HepG2 (cell line): ENCODE results near the gene UBE2R2. TPM values are rescaled to one million over a fixed set of nuclear protein-coding genes. Genes with fewer than 3 reads are reported as not detected.

Experiments used
- ATAC-seq: fragments of 200-7000 bp; cut with Tn5 transposase; 3 replicates; pipeline ENCODE4 v1.9.1; 2020; ENCODE audit warnings: mild to moderate bottlenecking, moderate library complexity
- BruUV-seq: library from RNA; stranded (reverse); fragments of 400-500 nt; replicated peaks from 2 replicates; lab custom pipeline; 2021; lab: Mats Ljungman, UMichigan
- CTCF ChIA-PET: fragments of 300-600 bp; formaldehyde crosslinking; extraction: SDS; loops from one replicate; lab custom pipeline; 2021; ENCODE audit warnings: low total read pairs, inconsistent platforms, low intra/inter-chr PET ratio; lab: Yijun Ruan, JAX
- POLR2A ChIA-PET: fragments of 350-600 bp; sonication (Branson Sonifier 250); formaldehyde crosslinking; loops from one replicate; lab custom pipeline; 2020; ENCODE audit warnings: antibody characterized with exemption, inconsistent platforms; lab: Yijun Ruan, JAX
- DNase-seq: peaks from one replicate; pipeline ENCODE4 v3.0.0-alpha.2; 2015; ENCODE audit warnings: low spot score
- FAIRE-seq: peaks from 3 replicates; lab custom pipeline; 2011; peaks lifted over from hg19 to GRCh38; lab: Jason Lieb, UNC
- H2AFZ ChIP-seq: one replicate; pipeline ENCODE4 v1.6.1; 2011; ENCODE audit warnings: low read length, inconsistent platforms
- H3K27ac ChIP-seq: fragments of 300-600 bp; 3 replicates; pipeline ENCODE4 v1.8.0; 2011; ENCODE audit warnings: mixed run types, mild to moderate bottlenecking, mixed read lengths, low read length, inconsistent platforms; ENCODE audit not compliant: insufficient read depth; ENCODE audit errors: extremely low read length
- H3K27me3 ChIP-seq, 2 experiments: fragments of 200-600 bp in 1 of 2; 2 replicates in 1 of 2; 3 replicates in 1 of 2; pipeline versions ENCODE4 v1.6.0 to v1.8.0; 2011; ENCODE audit warnings: low read length in 2 of 2, mild to moderate bottlenecking in 2 of 2, moderate library complexity in 2 of 2, inconsistent platforms in 1 of 2; ENCODE audit not compliant: insufficient read depth in 2 of 2, control insufficient read depth in 1 of 2
- H3K36me3 ChIP-seq, 2 experiments: fragments of 200-600 bp in 1 of 2; replicated peaks in 1 of 2; 2 replicates in 1 of 2; 3 replicates in 1 of 2; pipeline versions ENCODE4 v1.5.1 to v1.8.0; 2011; ENCODE audit warnings: low read length in 2 of 2, inconsistent platforms in 1 of 2; ENCODE audit not compliant: insufficient read depth in 2 of 2, control insufficient read depth in 1 of 2
- H3K4me1 ChIP-seq: 2 replicates; pipeline ENCODE4 v1.5.1; 2012; ENCODE audit warnings: low read length, inconsistent platforms; ENCODE audit not compliant: insufficient read depth
- H3K4me2 ChIP-seq: 2 replicates; pipeline ENCODE4 v1.6.0; 2011; ENCODE audit warnings: low read depth, low read length, inconsistent platforms
- H3K4me3 ChIP-seq, 3 experiments: fragments of 200-600 bp in 1 of 3; sonication (generic), shearing (Covaris generic) in 1 of 3; replicated peaks in 1 of 3; 2 replicates each; pipeline ENCODE4 v1.5.1; 2011 to 2016; ENCODE audit warnings: low read length in 3 of 3, inconsistent platforms in 2 of 3, low read depth in 2 of 3, mild to moderate bottlenecking in 2 of 3, control low read depth in 1 of 3, mixed read lengths in 1 of 3; ENCODE audit not compliant: insufficient read depth in 1 of 3
- H3K79me2 ChIP-seq: one replicate; pipeline ENCODE4 v1.6.1; 2011; ENCODE audit warnings: low read length, inconsistent platforms; ENCODE audit not compliant: insufficient read depth
- H3K9ac ChIP-seq: 2 replicates; pipeline ENCODE4 v1.6.0; 2011; ENCODE audit warnings: mild to moderate bottlenecking, low read depth, low read length, inconsistent platforms; ENCODE audit not compliant: insufficient read depth
- H3K9me3 ChIP-seq: 2 replicates; pipeline ENCODE4 v1.5.1; 2012; ENCODE audit warnings: mild to moderate bottlenecking, low read length
- H4K20me1 ChIP-seq: 2 replicates; pipeline ENCODE4 v1.6.0; 2011; ENCODE audit warnings: inconsistent platforms, mild to moderate bottlenecking, low read length, moderate library complexity; ENCODE audit not compliant: insufficient read depth
- BCL6 ChIP-seq: IDR thresholded peaks from 2 replicates; pipeline ENCODE4 v1.6.1; 2016; ENCODE audit warnings: missing genetic modification reagents, missing compliant biosample characterization
- MAFF ChIP-seq: IDR thresholded peaks from 2 replicates; pipeline ENCODE4 v1.6.1; 2011; ENCODE audit warnings: low read depth, low read length, improper control_type of control experiment
- MAFK ChIP-seq, 2 experiments: IDR thresholded peaks in 1 of 2; conservative IDR thresholded peaks in 1 of 2; 2 replicates each; pipeline ENCODE4 v1.6.1; 2011; ENCODE audit warnings: improper control_type of control experiment in 2 of 2, low read length in 2 of 2
- THYN1 ChIP-seq: sonication (generic); formaldehyde crosslinking; IDR thresholded peaks from 2 replicates; pipeline ENCODE4 v1.8.1; 2023; ENCODE audit warnings: low read depth, mild to moderate bottlenecking, moderate library complexity, missing genetic modification reagents, borderline replicate concordance
- ZNF484 ChIP-seq: sonication (generic); formaldehyde crosslinking; IDR thresholded peaks from 2 replicates; pipeline ENCODE4 v1.5.1; 2020; ENCODE audit warnings: mild to moderate bottlenecking, low read depth, missing genetic modification reagents, borderline replicate concordance
- WGBS: methylation state at CpG from one replicate; pipeline ENCODE4 v1.1.6; 2017; ENCODE audit warnings: low lambda C conversion rate; 5-methylcytosine and 5-hydroxymethylcytosine counted together
- in situ Hi-C: cut with HindIII; loops from 2 replicates; pipeline ENCODE4 v1.10.0; 2017; ENCODE audit warnings: low pct_unique_long_range_greater_than_20kb; ENCODE audit not compliant: extremely low pct_ligation_motif_present
- intact Hi-C: fragments of 100-400 bp; cut with micrococcal nuclease; formaldehyde crosslinking; loops from one replicate; pipeline ENCODE4 v1.10.0; 2022; ENCODE audit not compliant: unreplicated experiment
- polyA plus RNA-seq, 8 experiments: library from polyadenylated mRNA; depleted of rRNA in 3 of 8; stranded (reverse) in 7 of 8; unstranded in 1 of 8; fragments of >200 nt; fragmentation: Illumina TruSeq in 4 of 8; extraction: Trizol in 4 of 8; gene quantifications; 2 replicates each; pipeline versions ENCODE4 v1.2.1 to v1.2.3, GENCODE V29; 2011 to 2016; ENCODE audit warnings: low read depth in 4 of 8, missing spikeins in 1 of 8, mixed read lengths in 1 of 8; ENCODE audit not compliant: insufficient read depth in 1 of 8
- total RNA-seq, 5 experiments: library from RNA; depleted of rRNA; stranded (reverse); fragments of >200 nt; fragmentation: Illumina TruSeq; extraction: Trizol; gene quantifications; 2 replicates each; pipeline ENCODE4 v1.2.3, GENCODE V29; 2016; ENCODE audit warnings: low read depth in 1 of 5

The UBE2R2 gene
- total and polyA plus RNA-seq, 2 of the 13 experiments (the other 11 are each of a cell fraction or from before 2014, with no cell fraction given): 14.8 to 20.9 TPM

DNA sequence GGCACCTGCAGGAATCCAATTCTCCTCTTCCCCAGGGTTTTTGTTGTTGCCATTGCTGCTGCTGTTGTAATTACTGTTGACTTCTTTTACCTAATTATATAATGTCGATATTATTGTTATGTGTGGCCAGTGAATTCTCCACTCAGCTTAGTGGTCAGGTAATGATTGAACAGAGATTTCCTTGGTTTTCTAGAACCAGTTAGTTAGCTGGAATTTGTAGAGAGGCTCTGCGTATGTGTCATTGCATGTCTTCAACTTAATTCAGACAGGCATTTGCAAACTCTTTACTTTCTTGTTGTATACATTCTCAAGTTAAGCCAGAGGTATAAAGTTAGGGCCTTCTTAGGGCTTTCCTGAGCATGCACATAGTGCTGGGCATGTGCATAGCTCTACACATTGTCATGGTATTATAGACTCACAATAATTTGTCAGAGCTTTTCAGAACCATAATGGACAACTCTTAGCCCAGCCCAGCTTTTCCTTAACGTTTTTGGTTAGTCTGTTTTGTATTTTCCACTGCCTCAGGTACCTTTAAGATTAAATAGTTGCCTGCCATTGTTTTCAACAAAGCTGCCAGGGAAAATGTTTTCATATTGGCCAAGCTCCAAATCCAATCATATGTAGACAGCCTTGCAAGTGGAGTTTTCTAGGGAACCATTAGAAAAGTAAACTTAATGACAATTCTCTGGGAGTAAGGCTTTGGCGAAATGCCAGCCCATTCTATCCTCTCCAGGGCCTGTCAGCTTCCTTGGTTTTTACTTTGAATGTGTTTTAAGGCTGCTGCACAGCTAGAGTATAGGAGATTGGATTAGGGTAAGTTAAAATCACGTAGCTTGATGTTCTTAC is 68.1 kb downstream of the UBE2R2 start:
- Histone ChIP-seq H3K9ac (no peak overlapping the region), H4K20me1 (peaks cover 24% of the 10 kb centered on the region), H3K4me3 (no peak overlapping the region), H3K27me3 (no peaks in the 10 kb centered on the region), H3K9me3 (no peaks in the 10 kb centered on the region), H3K4me1 (peaks cover 18% of the 10 kb centered on the region), H3K79me2 (peaks cover 69% of the 10 kb centered on the region), H3K27ac (no peak overlapping the region), H3K36me3 (peaks cover 3 to 12% of the 10 kb centered on the region in 2 experiments; a peak in 4 of 5 replicates), H2AFZ (no peak overlapping the region)
- ATAC-seq: no peak
- 80% methylated on average over 5 of the region's 5 CpGs for WGBS
- CTCF ChIA-PET: no interaction called here
- POLR2A ChIA-PET: no interaction called here
- in situ Hi-C loops (no loop called here), intact Hi-C loops (no loop called here)
- no peak for FAIRE-seq
- BruUV-seq: no TSS peak
- no peak for DNase-seq
- peak; percentile 31; the same call in 1 of the 2 replicates for TF ChIP-seq BCL6 (CRISPR knock-in tag)
- no peak for TF ChIP-seq ZNF484 (CRISPR knock-in tag)
- TF ChIP-seq, all 625 proteins: peak for 1
- H3K4me2 ChIP-seq: no peak overlapping the region

GRCh38 chr9:33885948-33886347 is 69.0 kb downstream of the UBE2R2 start:
- TF ChIP-seq MAFK (conservative IDR thresholded peaks at IDR 0.05 in 1 of 2, IDR thresholded peaks at IDR 0.05 in 1 of 2; ENCODE audit: low read length in 2 of 2): peak; percentile 94 to 97
- peak; percentile 96 for TF ChIP-seq MAFF
- TF ChIP-seq THYN1 (CRISPR knock-in tag): no peak
- TF ChIP-seq, all 625 proteins: peak for 2
- Histone ChIP-seq H3K9me3 (no peaks in the 10 kb centered on the region), H3K4me1 (peaks cover 18% of the 10 kb centered on the region), H3K4me3 (no peak overlapping the region), H3K79me2 (peaks cover 62% of the 10 kb centered on the region), H3K9ac (no peak overlapping the region), H2AFZ (no peak overlapping the region), H3K27me3 (no peaks in the 10 kb centered on the region), H3K4me2 (no peak overlapping the region), H3K36me3 (peaks cover 3 to 10% of the 10 kb centered on the region in 2 experiments; a peak in 4 of 5 replicates), H4K20me1 (peaks cover 23% of the 10 kb centered on the region), H3K27ac (no peak overlapping the region)
- ChIA-PET POLR2A (no interaction called here), CTCF (no interaction called here)
- FAIRE-seq (no peak), DNase-seq (no peak), ATAC-seq (no peak)
- intact Hi-C loops: no loop called here
- in situ Hi-C loops: no loop called here
- 96% methylated on average over 2 of the region's 2 CpGs for WGBS
- no TSS peak for BruUV-seq
